ENCODE data around the gene NT5E.
"Not testable (repeated sequence)": the region's sequence is repeated elsewhere in the genome, so short reads cannot be mapped to it uniquely, and the experiment has no call there.

NT5E gene

GRCh38 chr6:85494547-85495536 lies 45.0 kb downstream of the NT5E start:
- TF ChIP-seq CTCF (IDR thresholded peaks at IDR 0.05; ENCODE audit: low read depth, low read length, missing control alignments) = no peak
- no peak for DNase-seq (ENCODE audit: extremely low read depth, low read depth)
- no peak overlapping the region for H3K4me3 ChIP-seq (replicated peaks; ENCODE audit: low read depth, low read length)

GRCh38 chr6:85496009-85496579 lies 46.2 kb downstream of the NT5E start:
- TF ChIP-seq CTCF (IDR thresholded peaks at IDR 0.05; ENCODE audit: low read depth, low read length, missing control alignments) = no peak
- H3K4me3 ChIP-seq (replicated peaks; ENCODE audit: low read depth, low read length) = no peak overlapping the region
- no peak for DNase-seq (ENCODE audit: extremely low read depth, low read depth)

GRCh38 chr6:85496856-85497255 lies 47.0 kb downstream of the NT5E start:
- no peak overlapping the region for H3K4me3 ChIP-seq (replicated peaks; ENCODE audit: low read depth, low read length)
- no peak for DNase-seq (ENCODE audit: extremely low read depth, low read depth)
- TF ChIP-seq CTCF (IDR thresholded peaks at IDR 0.05; ENCODE audit: low read depth, low read length, missing control alignments) = no peak

- no peak for TF ChIP-seq CTCF (IDR thresholded peaks at IDR 0.05; ENCODE audit: low read depth, low read length, missing control alignments)
- DNase-seq (ENCODE audit: extremely low read depth, low read depth) = no peak
- H3K4me3 ChIP-seq (replicated peaks; ENCODE audit: low read depth, low read length) = no peak overlapping the region
Observed at GRCh38 chr6:85498596-85499258, 48.8 kb downstream of the NT5E start.

- no peak for DNase-seq (ENCODE audit: extremely low read depth, low read depth)
- no peak overlapping the region for H3K4me3 ChIP-seq (replicated peaks; ENCODE audit: low read depth, low read length)
- TF ChIP-seq CTCF (IDR thresholded peaks at IDR 0.05; ENCODE audit: low read depth, low read length, missing control alignments) = no peak
Observed at GRCh38 chr6:85506441-85507093, 56.7 kb downstream of the NT5E start.

- no peak for TF ChIP-seq CTCF (IDR thresholded peaks at IDR 0.05; ENCODE audit: low read depth, low read length, missing control alignments)
- H3K4me3 ChIP-seq (replicated peaks; ENCODE audit: low read depth, low read length) = no peak overlapping the region
- DNase-seq (ENCODE audit: extremely low read depth, low read depth) = no peak
Observed at GRCh38 chr6:85516168-85516567, 66.3 kb downstream of the NT5E start.

GRCh38 chr6:85524281-85524680 lies 74.4 kb downstream of the NT5E start:
- not testable (repeated sequence) for H3K4me3 ChIP-seq (replicated peaks; ENCODE audit: low read depth, low read length); DNase-seq (ENCODE audit: extremely low read depth, low read depth)

Data from HFF-Myc (cell line).